Activated CD8-positive, alpha-beta memory T cell treated with anti-CD3 and anti-CD28 coated beads, Interleukin-2, amount 50 U/mL, for 48 hours (primary cell): ENCODE results near the gene GDF2.
A peak's percentile ranks its signal among the peaks of the same experiment; 100 is the strongest.

ENCODE experiments used
- DNase-seq: peaks from one replicate; pipeline ENCODE4 v3.0.0-alpha.2; 2020

The GDF2 gene

GRCh38 chr10:47371629-47372485 is 49.6 kb downstream of the GDF2 start:
- DNase-seq, result peak; percentile 13

GRCh38 chr10:47372726-47373125 is 50.5 kb downstream of the GDF2 start:
- DNase-seq, result peak; percentile 34

GRCh38 chr10:47374611-47375536 is 52.6 kb downstream of the GDF2 start:
- peak; percentile 36 for DNase-seq

- DNase-seq, result peak; percentile 25
These were observed 54.4 kb downstream of the GDF2 start for GRCh38 chr10:47376522-47377220.
